ENCODE data around the gene FAM90A1.
"Not testable (repeated sequence)": the region's sequence is repeated elsewhere in the genome, so short reads cannot be mapped to it uniquely, and the experiment has no call there.

Gene FAM90A1, protein sequence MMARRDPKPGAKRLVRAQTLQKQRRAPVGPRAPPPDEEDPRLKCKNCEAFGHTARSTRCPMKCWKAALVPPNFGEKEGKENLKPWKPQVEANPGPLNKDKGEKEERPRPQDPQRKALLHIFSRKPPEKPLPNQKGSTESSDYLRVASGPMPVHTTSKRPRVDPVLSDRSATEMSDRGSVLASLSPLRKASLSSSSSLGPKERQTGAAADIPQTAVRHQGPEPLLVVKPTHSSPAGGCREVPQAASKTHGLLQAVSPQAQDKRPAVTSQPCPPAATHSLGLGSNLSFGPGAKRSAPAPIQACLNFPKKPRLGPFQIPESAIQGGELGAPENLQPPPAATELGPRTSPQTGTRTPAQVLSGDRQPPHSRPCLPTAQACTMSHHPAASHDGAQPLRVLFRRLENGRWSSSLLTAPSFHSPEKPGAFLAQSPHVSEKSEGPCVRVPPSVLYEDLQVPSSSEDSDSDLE

DNA sequence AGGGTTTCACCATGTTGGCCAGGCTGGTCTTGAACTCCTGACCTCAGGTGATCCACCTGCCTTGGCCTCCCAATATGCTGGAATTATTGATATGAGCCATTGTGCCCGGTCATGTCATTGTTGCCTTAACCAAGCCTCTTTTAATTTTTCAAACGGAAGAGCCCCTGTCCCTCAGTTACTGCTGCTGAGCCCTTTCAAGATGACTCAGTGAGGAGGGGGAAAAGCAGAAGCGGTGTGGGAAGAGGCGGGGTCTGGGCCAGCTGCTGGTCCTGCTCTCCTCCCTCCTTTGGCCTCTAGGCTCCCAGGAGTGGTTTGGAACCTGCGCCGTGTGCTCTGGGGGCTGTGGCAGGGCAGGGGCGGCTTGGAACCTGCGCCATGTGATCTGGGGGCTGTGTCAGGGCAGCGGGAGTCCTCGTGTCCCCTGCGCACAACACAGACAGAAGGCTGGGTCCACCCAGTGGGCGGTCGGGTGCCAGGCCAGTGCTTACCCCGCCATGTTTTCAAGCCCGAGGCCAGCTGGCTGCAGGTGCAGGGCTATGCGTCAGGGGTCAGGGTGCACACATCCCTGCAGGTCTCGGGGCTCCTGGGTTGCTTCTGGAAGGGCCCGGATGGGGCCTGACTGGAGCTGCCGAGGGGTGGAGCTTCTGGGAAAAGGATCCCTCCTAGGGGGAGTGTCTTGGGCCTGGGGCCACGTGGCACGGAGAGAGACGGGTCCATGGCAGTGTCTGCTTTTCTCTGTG, at the start of gene FAM90A1:
Gene FAM90A1, minus strand, starts transcription at position 627 of the 740 bp plus-strand sequence. CDS start 2,786 bp downstream, outside the sequence.
- DNase-seq (ENCODE audit: low spot score) = not testable (repeated sequence)

DNA sequence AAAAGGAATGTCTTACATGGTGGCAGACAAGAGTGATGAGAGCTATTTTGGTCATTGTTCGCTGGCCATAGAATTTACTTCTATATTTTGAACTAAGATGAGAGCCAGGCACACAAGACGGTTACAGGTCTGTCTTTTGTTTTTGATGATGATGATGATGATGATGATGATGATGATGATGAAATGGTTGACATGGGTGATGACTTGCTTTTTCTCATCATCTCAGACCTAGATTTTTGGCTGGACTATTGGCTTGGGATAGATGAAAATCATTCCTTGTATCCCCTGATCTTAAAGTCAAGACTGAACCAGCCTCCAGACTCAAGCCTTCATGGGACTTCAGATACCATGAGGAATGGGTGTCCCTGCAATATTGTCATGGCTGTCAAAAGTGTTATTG, 49.0 kb upstream of the FAM90A1 start:
- DNase-seq (ENCODE audit: low spot score) = not testable (repeated sequence)

GRCh38 chr12:8266706-8267105, 39.3 kb upstream of the FAM90A1 start:
- DNase-seq (ENCODE audit: low spot score) = not testable (repeated sequence)

DNA sequence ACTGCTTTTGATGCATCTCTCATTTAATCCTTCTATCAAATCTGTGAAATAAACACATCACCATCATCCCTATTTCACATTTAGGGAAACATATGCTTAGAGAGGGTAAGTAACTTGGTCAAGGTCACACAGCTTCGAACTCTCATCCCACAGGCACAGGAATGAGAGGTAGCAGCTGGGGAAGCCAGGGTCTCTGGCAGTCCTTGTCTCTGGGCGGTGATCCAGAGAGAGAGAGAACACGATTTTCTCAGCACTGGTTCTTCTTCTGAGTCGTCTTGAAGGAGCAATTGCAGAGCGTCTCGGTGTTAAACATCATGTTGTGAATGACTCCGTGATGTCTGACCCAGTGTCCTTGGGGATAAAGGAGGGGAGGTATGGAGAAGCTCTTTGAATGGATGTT, 36.8 kb upstream of the FAM90A1 start:
- not testable (repeated sequence) for DNase-seq (ENCODE audit: low spot score)

- not testable (repeated sequence) for DNase-seq (ENCODE audit: low spot score)
Observed at GRCh38 chr12:8261111-8261554, 33.7 kb upstream of the FAM90A1 start.

- DNase-seq (ENCODE audit: low spot score) = not testable (repeated sequence)
Observed at GRCh38 chr12:8256356-8256755, 28.9 kb upstream of the FAM90A1 start.

- DNase-seq (ENCODE audit: low spot score) = not testable (repeated sequence)
Observed at GRCh38 chr12:8254705-8255104, 27.3 kb upstream of the FAM90A1 start.

DNA sequence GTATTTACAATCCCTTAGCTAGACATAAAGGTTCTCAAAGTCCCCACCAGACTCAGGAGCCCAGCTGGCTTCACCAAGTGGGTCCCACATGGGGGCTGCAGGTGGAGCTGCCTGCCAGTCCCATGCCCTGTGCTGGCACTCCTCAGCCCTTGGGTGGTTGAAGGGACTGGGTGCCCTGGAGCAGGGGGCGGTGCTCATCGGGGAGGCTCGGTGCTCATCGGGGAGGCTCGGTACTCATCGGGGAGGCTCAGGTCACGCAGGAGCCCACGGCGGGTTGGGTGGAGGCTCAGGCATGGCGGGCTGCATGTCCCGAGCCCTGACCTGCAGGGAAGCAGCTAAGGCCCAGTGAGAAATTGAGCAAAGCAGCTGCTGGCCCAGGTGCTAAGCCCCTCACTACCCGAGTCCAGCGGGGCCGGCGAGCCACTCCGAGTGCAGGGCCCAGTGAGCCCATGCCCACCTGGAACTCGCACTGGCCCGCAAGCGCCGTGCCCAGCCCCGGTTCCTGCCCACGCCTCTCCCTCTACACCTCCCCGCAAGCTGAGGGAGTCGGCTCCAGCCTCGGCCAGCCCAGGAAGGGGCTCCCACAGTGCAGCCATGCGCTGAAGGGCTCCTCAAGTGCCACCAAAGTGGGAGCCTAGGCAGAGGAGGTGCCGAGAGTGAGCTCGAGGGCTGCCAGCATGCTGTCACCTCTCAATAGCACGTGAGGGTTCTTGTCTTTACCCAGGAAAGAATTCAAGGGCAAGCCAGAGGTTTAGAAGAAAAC, 24.8 kb upstream of the FAM90A1 start:
- not testable (repeated sequence) for DNase-seq (ENCODE audit: low spot score)

GRCh38 chr12:8251616-8252015, 24.2 kb upstream of the FAM90A1 start:
- not testable (repeated sequence) for DNase-seq (ENCODE audit: low spot score)

DNA sequence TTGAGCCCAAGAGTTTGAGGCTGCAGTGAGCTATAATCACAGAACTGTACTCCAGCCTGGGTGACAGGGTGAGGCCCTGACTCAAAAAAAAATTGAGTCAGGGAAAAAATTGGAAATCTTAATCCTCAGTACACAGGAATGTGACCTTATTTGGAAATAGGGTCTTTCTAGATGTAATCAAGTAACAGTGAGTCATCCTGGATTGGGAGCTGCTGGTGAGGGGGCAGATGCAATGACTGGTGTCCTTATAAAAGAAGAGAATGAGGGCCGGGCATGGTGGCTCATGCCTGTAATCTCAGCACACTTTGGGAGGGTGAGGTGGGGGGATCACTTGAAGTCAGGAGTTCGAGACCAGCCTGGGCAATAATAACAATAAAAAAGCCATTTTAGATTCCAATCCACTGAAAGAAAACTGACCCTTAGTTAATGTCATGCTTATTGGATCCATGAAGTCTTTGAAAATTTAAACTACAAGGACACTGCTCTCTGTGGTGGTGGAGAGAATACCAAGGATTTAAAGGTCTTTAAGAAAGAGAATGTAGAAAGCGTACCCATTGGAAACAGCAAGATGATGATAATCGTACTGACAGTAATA, 19.6 kb upstream of the FAM90A1 start:
- DNase-seq (ENCODE audit: low spot score) = peak; percentile 22

- peak; percentile 15 for DNase-seq (ENCODE audit: low spot score)
Observed at GRCh38 chr12:8243682-8244161, 16.3 kb upstream of the FAM90A1 start.

- DNase-seq (ENCODE audit: low spot score) = peak; percentile 90
Observed at GRCh38 chr12:8242880-8243681, 15.7 kb upstream of the FAM90A1 start.

DNA sequence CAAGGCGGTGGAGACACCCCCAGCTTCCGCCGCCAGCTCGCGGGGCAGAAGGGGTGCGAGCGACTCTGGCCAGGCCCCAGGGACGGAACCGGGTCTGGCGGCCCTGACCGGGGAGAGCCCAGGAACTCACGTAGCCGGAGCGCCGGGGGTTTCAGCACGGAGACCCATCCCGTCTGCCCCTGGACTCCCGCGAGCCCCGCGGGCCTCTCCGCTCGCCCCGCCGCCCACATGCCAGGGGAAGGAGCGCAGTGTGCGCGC, 15.1 kb upstream of the FAM90A1 start:
- not testable (repeated sequence) for DNase-seq (ENCODE audit: low spot score)

DNA sequence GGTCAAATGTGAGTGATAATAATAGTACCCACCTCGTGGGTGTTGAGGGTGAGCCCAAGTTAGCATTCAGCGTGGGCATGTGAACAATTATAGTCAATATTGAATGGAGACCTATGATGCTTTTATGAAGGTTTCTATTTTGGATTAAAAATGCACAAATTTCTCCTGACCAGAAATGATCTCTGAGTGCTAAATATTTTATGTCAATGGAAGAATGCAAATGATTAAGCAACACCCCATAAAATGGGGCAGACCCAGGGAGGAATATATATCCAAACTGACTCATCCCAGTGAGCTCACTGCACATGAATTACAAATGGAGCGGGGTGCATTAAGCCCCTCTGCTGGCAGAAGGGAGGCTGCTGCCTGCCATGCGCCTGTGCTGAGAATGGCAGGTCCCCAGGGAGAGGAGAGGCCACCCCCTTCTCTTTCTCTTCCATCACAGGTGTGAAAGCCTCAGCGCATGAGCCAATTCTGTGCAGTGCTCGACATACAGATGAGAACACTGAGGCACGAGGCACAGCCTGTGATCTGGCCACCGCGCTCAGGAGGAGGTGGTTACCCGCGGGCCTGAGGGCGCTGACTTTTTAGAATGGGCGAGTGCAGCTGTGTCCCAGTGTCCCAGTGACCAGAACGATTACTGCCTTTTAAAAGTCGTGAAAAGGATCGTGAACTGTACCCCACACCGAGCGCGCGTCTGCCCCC, 14.7 kb upstream of the FAM90A1 start:
- not testable (repeated sequence) for DNase-seq (ENCODE audit: low spot score)

DNA sequence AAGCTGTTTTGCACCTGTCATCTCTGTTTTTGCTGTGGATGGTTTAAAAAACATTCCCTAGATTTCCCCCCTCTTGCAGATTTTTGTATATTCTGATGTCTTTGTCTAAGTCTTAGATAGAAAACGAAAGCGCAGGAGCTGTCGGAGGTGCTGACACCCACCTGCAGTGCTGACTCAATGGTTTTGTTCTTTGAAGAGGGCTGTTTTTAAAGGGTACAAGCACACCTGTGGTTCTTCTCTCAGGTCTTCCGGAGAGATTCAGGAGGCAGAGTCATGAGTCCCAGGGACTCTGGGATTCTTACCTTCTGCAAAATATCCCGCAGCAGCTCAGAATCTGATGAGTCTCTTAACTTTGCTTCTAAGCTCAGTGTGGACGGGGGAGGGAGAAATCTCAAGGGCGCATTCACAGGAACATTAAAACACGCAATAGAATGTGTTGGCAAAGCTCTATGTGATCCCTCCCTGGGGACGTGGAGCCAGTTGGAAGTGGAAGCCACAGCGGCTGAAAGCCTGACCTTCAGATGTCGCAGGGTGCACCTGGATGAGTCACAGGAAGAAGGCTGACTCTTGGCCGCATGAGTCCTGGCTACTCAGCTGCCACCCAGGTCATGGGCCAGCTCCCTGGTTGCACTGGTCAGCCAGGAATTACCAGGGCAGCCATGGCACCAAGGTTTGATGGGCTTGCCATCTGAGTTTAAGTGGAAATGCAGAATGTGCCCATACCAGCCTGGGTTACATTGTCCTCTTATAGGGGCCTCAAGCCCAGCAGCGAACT, 13.1 kb upstream of the FAM90A1 start:
- DNase-seq (ENCODE audit: low spot score) = not testable (repeated sequence)

- not testable (repeated sequence) for DNase-seq (ENCODE audit: low spot score)
Observed at GRCh38 chr12:8237031-8237430, 9.6 kb upstream of the FAM90A1 start.

DNA sequence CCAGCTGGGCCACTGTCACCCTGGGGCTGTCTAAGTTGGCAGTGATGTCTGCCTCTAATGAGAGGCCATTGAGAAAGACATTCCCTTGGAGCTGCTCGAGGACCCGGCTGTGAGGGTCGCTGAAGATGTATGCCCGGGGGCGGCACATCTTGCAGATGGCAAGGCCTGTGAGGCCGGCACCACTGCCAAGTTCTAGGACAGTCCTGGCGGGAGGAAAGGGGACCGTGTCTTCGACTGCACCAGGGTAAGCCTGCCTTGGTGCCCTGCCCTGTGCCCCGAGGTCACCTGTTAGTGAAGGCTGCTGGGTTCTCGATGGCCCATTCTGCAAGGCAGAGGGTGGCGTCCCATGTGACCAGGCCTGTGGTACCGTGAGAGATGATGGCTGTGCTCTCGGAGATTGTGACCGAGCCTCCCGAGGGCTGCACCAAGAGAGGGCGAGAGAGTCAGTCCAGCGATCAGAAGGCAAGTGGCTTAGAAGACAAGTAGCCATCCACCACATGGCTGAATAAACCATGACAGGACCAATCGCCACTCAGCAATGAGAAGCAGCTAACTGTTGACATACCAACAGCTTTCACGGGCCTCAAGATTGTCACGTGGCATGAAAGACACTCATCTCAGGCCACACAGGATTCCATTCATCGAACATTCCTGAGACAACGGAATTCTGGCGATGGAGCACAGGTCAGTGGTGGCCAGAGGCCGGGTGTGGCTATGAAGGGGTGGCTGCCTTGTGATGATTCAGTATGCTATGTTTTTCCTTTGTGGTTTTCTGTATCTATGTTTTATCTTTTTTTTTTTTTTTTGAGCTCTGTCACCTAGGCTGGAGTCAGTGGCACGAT, 8.1 kb upstream of the FAM90A1 start:
- peak; percentile 58 for DNase-seq (ENCODE audit: low spot score)

DNA sequence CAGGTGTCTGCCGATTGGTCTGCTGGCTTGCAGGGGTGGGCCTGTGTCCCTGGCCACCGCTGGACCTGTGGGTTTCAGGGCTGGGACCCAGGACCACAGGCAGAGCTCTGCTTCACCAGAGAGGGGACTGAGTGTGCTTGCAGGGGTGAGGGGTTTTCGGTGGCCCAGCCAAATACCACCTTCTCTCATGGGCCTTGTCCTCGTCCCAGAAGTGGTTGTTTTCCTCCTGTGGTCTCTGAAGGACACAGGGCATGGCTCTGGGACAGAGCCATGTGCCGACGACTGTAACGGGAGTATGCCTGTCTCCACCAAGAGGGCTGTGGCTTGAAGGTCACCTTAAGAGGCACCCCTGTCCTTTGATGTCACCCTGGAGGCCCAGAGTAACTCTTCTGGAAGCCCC, 7.3 kb upstream of the FAM90A1 start:
- not testable (repeated sequence) for DNase-seq (ENCODE audit: low spot score)
